Measurements from ENCODE around the gene HIC1. TPM values are rescaled to one million over a fixed set of nuclear protein-coding genes. Genes with fewer than 3 reads are reported as not detected.

HIC1 gene
- total and polyA plus RNA-seq, 9 of the 15 experiments (the other 6 are each of a cell fraction or from before 2014, with no cell fraction given), result 0.01 to 2.5 (median 0.18) TPM

DNA sequence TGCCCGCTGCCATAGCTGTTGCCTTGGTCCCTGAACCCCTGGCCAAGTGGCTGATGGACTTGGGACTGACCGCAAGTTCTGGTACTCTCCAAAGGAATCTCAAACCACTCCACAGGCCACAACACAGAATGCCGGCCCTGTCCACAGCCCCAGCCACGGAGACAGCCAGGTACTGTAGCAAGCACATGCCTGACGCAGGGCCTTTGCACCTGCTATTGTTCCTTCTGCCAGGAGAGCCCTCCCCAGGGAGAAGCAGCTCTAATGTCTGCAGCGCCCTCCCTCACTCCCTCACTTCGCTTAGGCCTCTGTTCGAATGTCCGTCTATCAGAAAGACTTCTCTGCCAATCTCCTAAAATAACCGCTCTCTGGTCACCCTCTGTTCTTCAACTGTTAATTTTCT, 45.2 kb upstream of the HIC1 start:
- in situ Hi-C loops (cut with MboI) (no loop called here), intact Hi-C loops (cut with micrococcal nuclease) (no loop called here)
- no peaks in the 10 kb centered on the region for H3K9me1 ChIP-seq (ENCODE audit: control insufficient read depth, insufficient read depth, low read length)
- no peaks in the 10 kb centered on the region for H3K9me3 ChIP-seq (replicated peaks; ENCODE audit: control insufficient read depth, insufficient read depth, low read depth, low read length)
- H3K4me2 ChIP-seq (ENCODE audit: insufficient read depth, low read length), result no peak overlapping the region
- H3K36me3 ChIP-seq (ENCODE audit: control insufficient read depth, insufficient read depth, low read length), result no peaks in the 10 kb centered on the region
- H4K20me1 ChIP-seq (replicated peaks; ENCODE audit: control insufficient read depth, insufficient read depth, low read length), result no peaks in the 10 kb centered on the region
- no peaks in the 10 kb centered on the region; a peak in 1 of 5 replicates for H3K4me1 ChIP-seq (replicated peaks in 1 of 2; ENCODE audit: control insufficient read depth in 2 of 2, insufficient read depth in 2 of 2, low read length in 2 of 2)
- H3K9ac ChIP-seq (ENCODE audit: insufficient read depth in 1 of 2, low read depth in 2 of 2, low read length in 2 of 2), result no peak overlapping the region
- DNase-seq (ENCODE audit: extremely low read depth in 1 of 4, low spot score in 3 of 4) (no peak), ATAC-seq (no peak), FAIRE-seq (no peak)
- ChIA-PET CTCF (ENCODE audit: low intra/inter-chr PET ratio) (no interaction called here), POLR2A (no interaction called here)
- H3K27me3 ChIP-seq (ENCODE audit: control insufficient read depth in 2 of 2, insufficient read depth in 2 of 2, low read length in 2 of 2), result peaks cover 10 to 26% of the 10 kb centered on the region in 2 experiments
- no peak overlapping the region for H3K4me3 ChIP-seq
- no peaks in the 10 kb centered on the region for H3K79me2 ChIP-seq (ENCODE audit: control insufficient read depth, insufficient read depth, low read length)
- no TSS peak for BruUV-seq (replicated peaks)
- no peak overlapping the region for H2AFZ ChIP-seq (ENCODE audit: low read depth, low read length)
- WGBS (ENCODE audit: insufficient coverage, low coverage, missing lambda C conversion rate), result no CpG with 5 or more reads among the region's 10 CpGs
- no peak overlapping the region for H3K27ac ChIP-seq (ENCODE audit: extremely low read depth, low read depth, low read length)
- TF ChIP-seq, protein P1, sequence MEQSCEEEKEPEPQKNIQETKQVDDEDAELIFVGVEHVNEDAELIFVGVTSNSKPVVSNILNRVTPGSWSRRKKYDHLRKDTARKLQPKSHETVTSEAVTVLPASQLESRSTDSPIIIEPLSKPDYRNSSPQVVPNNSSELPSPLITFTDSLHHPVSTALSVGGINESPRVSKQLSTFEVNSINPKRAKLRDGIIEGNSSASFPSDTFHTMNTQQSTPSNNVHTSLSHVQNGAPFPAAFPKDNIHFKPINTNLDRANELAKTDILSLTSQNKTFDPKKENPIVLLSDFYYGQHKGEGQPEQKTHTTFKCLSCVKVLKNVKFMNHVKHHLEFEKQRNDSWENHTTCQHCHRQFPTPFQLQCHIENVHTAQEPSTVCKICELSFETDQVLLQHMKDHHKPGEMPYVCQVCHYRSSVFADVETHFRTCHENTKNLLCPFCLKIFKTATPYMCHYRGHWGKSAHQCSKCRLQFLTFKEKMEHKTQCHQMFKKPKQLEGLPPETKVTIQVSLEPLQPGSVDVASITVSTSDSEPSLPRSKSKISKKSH (CRISPR knock-in tag; IDR thresholded peaks at IDR 0.05), result no peak
- TF ChIP-seq FOXK1 (CRISPR knock-in tag; IDR thresholded peaks at IDR 0.05; ENCODE audit: borderline replicate concordance), result no peak
- no peak for TF ChIP-seq RFX7 (CRISPR knock-in tag; IDR thresholded peaks at IDR 0.05)
- no peak for TF ChIP-seq NR4A1 (CRISPR knock-in tag; IDR thresholded peaks at IDR 0.05)
- no peak for TF ChIP-seq NR4A1 (tag; IDR thresholded peaks at IDR 0.05)
- TF ChIP-seq, protein P2, sequence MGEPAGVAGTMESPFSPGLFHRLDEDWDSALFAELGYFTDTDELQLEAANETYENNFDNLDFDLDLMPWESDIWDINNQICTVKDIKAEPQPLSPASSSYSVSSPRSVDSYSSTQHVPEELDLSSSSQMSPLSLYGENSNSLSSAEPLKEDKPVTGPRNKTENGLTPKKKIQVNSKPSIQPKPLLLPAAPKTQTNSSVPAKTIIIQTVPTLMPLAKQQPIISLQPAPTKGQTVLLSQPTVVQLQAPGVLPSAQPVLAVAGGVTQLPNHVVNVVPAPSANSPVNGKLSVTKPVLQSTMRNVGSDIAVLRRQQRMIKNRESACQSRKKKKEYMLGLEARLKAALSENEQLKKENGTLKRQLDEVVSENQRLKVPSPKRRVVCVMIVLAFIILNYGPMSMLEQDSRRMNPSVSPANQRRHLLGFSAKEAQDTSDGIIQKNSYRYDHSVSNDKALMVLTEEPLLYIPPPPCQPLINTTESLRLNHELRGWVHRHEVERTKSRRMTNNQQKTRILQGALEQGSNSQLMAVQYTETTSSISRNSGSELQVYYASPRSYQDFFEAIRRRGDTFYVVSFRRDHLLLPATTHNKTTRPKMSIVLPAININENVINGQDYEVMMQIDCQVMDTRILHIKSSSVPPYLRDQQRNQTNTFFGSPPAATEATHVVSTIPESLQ (CRISPR knock-in tag; IDR thresholded peaks at IDR 0.05), result no peak
- no peak for TF ChIP-seq BRF1 (IDR thresholded peaks at IDR 0.05; ENCODE audit: borderline replicate concordance, extremely low read depth, insufficient read length)
- TF ChIP-seq, protein P3, sequence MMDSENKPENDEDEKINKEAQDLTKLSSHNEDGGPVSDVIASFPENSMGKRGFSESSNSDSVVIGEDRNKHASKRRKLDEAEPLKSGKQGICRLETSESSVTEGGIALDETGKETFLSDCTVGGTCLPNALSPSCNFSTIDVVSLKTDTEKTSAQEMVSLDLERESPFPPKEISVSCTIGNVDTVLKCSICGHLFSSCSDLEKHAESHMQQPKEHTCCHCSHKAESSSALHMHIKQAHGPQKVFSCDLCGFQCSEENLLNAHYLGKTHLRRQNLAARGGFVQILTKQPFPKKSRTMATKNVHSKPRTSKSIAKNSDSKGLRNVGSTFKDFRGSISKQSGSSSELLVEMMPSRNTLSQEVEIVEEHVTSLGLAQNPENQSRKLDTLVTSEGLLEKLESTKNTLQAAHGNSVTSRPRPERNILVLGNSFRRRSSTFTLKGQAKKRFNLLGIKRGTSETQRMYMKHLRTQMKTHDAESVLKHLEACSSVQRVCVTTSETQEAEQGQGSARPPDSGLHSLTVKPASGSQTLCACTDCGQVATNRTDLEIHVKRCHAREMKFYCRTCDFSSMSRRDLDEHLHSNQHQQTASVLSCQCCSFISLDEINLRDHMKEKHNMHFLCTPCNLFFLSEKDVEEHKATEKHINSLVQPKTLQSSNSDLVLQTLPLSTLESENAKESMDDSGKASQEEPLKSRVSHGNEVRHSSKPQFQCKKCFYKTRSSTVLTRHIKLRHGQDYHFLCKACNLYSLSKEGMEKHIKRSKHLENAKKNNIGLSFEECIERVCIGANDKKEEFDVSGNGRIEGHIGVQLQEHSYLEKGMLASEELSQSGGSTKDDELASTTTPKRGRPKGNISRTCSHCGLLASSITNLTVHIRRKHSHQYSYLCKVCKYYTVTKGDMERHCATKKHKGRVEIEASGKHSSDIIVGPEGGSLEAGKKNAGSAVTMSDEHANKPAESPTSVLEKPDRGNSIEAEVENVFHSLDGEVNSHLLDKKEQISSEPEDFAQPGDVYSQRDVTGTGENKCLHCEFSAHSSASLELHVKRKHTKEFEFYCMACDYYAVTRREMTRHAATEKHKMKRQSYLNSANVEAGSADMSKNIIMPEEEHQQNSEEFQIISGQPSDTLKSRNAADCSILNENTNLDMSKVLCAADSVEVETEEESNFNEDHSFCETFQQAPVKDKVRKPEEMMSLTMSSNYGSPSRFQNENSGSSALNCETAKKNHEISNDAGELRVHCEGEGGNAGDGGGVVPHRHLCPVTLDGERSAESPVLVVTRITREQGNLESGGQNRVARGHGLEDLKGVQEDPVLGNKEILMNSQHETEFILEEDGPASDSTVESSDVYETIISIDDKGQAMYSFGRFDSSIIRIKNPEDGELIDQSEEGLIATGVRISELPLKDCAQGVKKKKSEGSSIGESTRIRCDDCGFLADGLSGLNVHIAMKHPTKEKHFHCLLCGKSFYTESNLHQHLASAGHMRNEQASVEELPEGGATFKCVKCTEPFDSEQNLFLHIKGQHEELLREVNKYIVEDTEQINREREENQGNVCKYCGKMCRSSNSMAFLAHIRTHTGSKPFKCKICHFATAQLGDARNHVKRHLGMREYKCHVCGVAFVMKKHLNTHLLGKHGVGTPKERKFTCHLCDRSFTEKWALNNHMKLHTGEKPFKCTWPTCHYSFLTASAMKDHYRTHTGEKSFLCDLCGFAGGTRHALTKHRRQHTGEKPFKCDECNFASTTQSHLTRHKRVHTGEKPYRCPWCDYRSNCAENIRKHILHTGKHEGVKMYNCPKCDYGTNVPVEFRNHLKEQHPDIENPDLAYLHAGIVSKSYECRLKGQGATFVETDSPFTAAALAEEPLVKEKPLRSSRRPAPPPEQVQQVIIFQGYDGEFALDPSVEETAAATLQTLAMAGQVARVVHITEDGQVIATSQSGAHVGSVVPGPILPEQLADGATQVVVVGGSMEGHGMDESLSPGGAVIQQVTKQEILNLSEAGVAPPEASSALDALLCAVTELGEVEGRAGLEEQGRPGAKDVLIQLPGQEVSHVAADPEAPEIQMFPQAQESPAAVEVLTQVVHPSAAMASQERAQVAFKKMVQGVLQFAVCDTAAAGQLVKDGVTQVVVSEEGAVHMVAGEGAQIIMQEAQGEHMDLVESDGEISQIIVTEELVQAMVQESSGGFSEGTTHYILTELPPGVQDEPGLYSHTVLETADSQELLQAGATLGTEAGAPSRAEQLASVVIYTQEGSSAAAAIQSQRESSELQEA (IDR thresholded peaks at IDR 0.05; ENCODE audit: low read depth), result no peak
- TF ChIP-seq, protein P4, sequence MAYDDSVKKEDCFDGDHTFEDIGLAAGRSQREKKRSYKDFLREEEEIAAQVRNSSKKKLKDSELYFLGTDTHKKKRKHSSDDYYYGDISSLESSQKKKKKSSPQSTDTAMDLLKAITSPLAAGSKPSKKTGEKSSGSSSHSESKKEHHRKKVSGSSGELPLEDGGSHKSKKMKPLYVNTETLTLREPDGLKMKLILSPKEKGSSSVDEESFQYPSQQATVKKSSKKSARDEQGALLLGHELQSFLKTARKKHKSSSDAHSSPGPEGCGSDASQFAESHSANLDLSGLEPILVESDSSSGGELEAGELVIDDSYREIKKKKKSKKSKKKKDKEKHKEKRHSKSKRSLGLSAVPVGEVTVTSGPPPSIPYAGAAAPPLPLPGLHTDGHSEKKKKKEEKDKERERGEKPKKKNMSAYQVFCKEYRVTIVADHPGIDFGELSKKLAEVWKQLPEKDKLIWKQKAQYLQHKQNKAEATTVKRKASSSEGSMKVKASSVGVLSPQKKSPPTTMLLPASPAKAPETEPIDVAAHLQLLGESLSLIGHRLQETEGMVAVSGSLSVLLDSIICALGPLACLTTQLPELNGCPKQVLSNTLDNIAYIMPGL (CRISPR knock-in tag; IDR thresholded peaks at IDR 0.05), result no peak

All from K562 (cell line).